IMR-90 (cell line): Measurements from ENCODE around the gene ZNF565. TPM values are rescaled to one million over a fixed set of nuclear protein-coding genes. Genes with fewer than 3 reads are reported as not detected.

Experiments used
- ATAC-seq: fragments of 200-7000 bp; cut with Tn5 transposase; 2 replicates; pipeline ENCODE4 v1.9.1; 2020; ENCODE audit warnings: low read depth, mild to moderate bottlenecking, moderate library complexity
- BruUV-seq: library from RNA; stranded (reverse); fragments of 400-500 nt; replicated peaks from 2 replicates; lab custom pipeline; 2021; lab: Mats Ljungman, UMichigan
- CTCF ChIA-PET: fragments of 300-600 bp; formaldehyde crosslinking; extraction: SDS; loops from one replicate; lab custom pipeline; 2021; ENCODE audit warnings: antibody characterized with exemption; lab: Yijun Ruan, JAX
- POLR2A ChIA-PET: fragments of 300-600 bp; sonication (Branson Sonifier 250); formaldehyde crosslinking; loops from one replicate; lab custom pipeline; 2022; ENCODE audit warnings: antibody characterized with exemption; ENCODE audit not compliant: unreplicated experiment; lab: Charles Lee
- DNase-seq: peaks from one replicate; pipeline ENCODE4 v3.0.0; 2013
- H2AFZ ChIP-seq: replicated peaks from 2 replicates; pipeline ENCODE3; 2013; ENCODE audit warnings: low read length, mild to moderate bottlenecking; ENCODE audit not compliant: poor library complexity
- H2AK5ac ChIP-seq: 2 replicates; pipeline ENCODE4 v1.6.1; 2013; ENCODE audit warnings: low read depth, low read length, inconsistent platforms
- H2AK9ac ChIP-seq: replicated peaks from 2 replicates; pipeline ENCODE3; 2013; ENCODE audit warnings: mild to moderate bottlenecking, low read depth, low read length, moderate library complexity; ENCODE audit not compliant: poor library complexity
- H2BK120ac ChIP-seq: 2 replicates; pipeline ENCODE4 v1.6.1; 2013; ENCODE audit warnings: low read depth, low read length, inconsistent platforms
- H2BK15ac ChIP-seq: 3 replicates; pipeline ENCODE4 v1.6.1; 2013; ENCODE audit warnings: low read depth, low read length, inconsistent platforms
- H2BK20ac ChIP-seq: 2 replicates; pipeline ENCODE4 v1.6.1; 2013; ENCODE audit warnings: low read depth, mild to moderate bottlenecking, inconsistent platforms, low read length, moderate library complexity
- H2BK5ac ChIP-seq: 2 replicates; pipeline ENCODE4 v1.6.1; 2013; ENCODE audit warnings: mild to moderate bottlenecking, low read depth, low read length, inconsistent platforms; ENCODE audit not compliant: poor library complexity, severe bottlenecking
- H3K14ac ChIP-seq: replicated peaks from 2 replicates; pipeline ENCODE4 v1.6.1; 2013; ENCODE audit warnings: low read depth, low read length, inconsistent platforms
- H3K18ac ChIP-seq: 2 replicates; pipeline ENCODE4 v1.6.1; 2013; ENCODE audit warnings: low read depth, low read length, control low read depth
- H3K23ac ChIP-seq: 2 replicates; pipeline ENCODE4 v1.6.1; 2013; ENCODE audit warnings: low read depth, low read length, inconsistent platforms
- H3K27ac ChIP-seq: 2 replicates; pipeline ENCODE4 v1.5.1; 2013; ENCODE audit warnings: mild to moderate bottlenecking, control low read depth, low read length; ENCODE audit not compliant: insufficient read depth
- H3K27me3 ChIP-seq: 2 replicates; pipeline ENCODE4 v1.6.1; 2013; ENCODE audit warnings: low read length; ENCODE audit not compliant: control insufficient read depth, insufficient read depth
- H3K36me3 ChIP-seq: 2 replicates; pipeline ENCODE4 v1.6.1; 2013; ENCODE audit warnings: low read length, mixed read lengths; ENCODE audit not compliant: control insufficient read depth, insufficient read depth
- H3K4ac ChIP-seq: 2 replicates; pipeline ENCODE4 v1.6.1; 2013; ENCODE audit warnings: low read depth, low read length, inconsistent platforms
- H3K4me1 ChIP-seq: 2 replicates; pipeline ENCODE4 v1.6.1; 2013; ENCODE audit warnings: low read length, mixed read lengths; ENCODE audit not compliant: control insufficient read depth, insufficient read depth
- H3K4me2 ChIP-seq: 2 replicates; pipeline ENCODE4 v1.6.1; 2013; ENCODE audit warnings: low read depth, mild to moderate bottlenecking, control low read depth, low read length, moderate library complexity
- H3K4me3 ChIP-seq: 2 replicates; pipeline ENCODE4 v1.5.1; 2013; ENCODE audit warnings: low read depth, mild to moderate bottlenecking, control low read depth, low read length, moderate library complexity; ENCODE audit not compliant: insufficient read depth
- H3K56ac ChIP-seq: 2 replicates; pipeline ENCODE4 v1.6.1; 2013; ENCODE audit warnings: low read length, inconsistent platforms; ENCODE audit not compliant: insufficient read depth; ENCODE audit errors: extremely low read depth
- H3K79me1 ChIP-seq, 2 experiments: 2 replicates each; pipeline ENCODE4 v1.6.1; 2013; ENCODE audit warnings: low read length in 2 of 2, inconsistent platforms in 1 of 2, low read depth in 1 of 2
- H3K9ac ChIP-seq: 2 replicates; pipeline ENCODE4 v1.6.1; 2013; ENCODE audit warnings: low read depth, low read length, control low read depth
- H3K9me1 ChIP-seq: 2 replicates; pipeline ENCODE4 v1.6.1; 2013; ENCODE audit warnings: low read length, inconsistent platforms; ENCODE audit not compliant: insufficient read depth
- H3K9me3 ChIP-seq: 2 replicates; pipeline ENCODE4 v1.6.1; 2013; ENCODE audit warnings: low read length; ENCODE audit not compliant: control insufficient read depth, insufficient read depth
- H4K20me1 ChIP-seq: 2 replicates; pipeline ENCODE4 v1.6.1; 2013; ENCODE audit warnings: low read length, inconsistent platforms; ENCODE audit not compliant: insufficient read depth
- H4K5ac ChIP-seq: 2 replicates; pipeline ENCODE4 v1.6.1; 2013; ENCODE audit warnings: mild to moderate bottlenecking, low read depth, low read length, control low read depth
- H4K8ac ChIP-seq, 2 experiments: 2 replicates each; pipeline ENCODE4 v1.6.1; 2013; ENCODE audit warnings: low read depth in 2 of 2, low read length in 2 of 2, control low read depth in 1 of 2, inconsistent platforms in 1 of 2
- H4K91ac ChIP-seq: 2 replicates; pipeline ENCODE4 v1.6.1; 2013; ENCODE audit warnings: low read depth, low read length, inconsistent platforms; ENCODE audit not compliant: insufficient read depth
- BHLHE40 ChIP-seq: fragments of 150-350 bp; IDR thresholded peaks from 2 replicates; pipeline ENCODE4 v1.6.1; 2016; ENCODE audit warnings: mild to moderate bottlenecking, low read depth, low read length
- MXI1 ChIP-seq: IDR thresholded peaks from 2 replicates; pipeline ENCODE4 v1.6.1; 2012; ENCODE audit warnings: low read depth, mild to moderate bottlenecking, low read length, moderate library complexity, borderline replicate concordance
- NFE2L2 ChIP-seq: fragments of 150-350 bp; IDR thresholded peaks from 2 replicates; pipeline ENCODE4 v1.6.1; 2016; ENCODE audit warnings: low read depth, mild to moderate bottlenecking, low read length
- RAD21 ChIP-seq: IDR thresholded peaks from 2 replicates; pipeline ENCODE4 v1.6.1; 2012; ENCODE audit warnings: low read length, improper control_type of control experiment
- RCOR1 ChIP-seq: IDR thresholded peaks from 2 replicates; pipeline ENCODE4 v1.6.1; 2012; ENCODE audit warnings: mild to moderate bottlenecking, low read length, improper control_type of control experiment; ENCODE audit not compliant: insufficient replicate concordance
- WGBS, 2 experiments: methylation state at CpG; one replicate each; pipeline versions ENCODE4 v1.1.5 to v1.1.7; 2013; ENCODE audit warnings: missing lambda C conversion rate in 2 of 2; ENCODE audit not compliant: insufficient read length in 1 of 2; ENCODE audit errors: extremely low coverage in 2 of 2; 5-methylcytosine and 5-hydroxymethylcytosine counted together
- dilution Hi-C: fragments of 300-500 bp; cut with HindIII; formaldehyde crosslinking; loops from one replicate; pipeline ENCODE4 v1.14.3; 2018; ENCODE audit warnings: low sequenced_read_pairs; ENCODE audit not compliant: unreplicated experiment
- in situ Hi-C: fragments of 300-500 bp; cut with MboI; formaldehyde crosslinking; loops from 3 replicates; pipeline ENCODE4 v1.14.3; 2019; ENCODE audit warnings: low sequenced_read_pairs, inconsistent platforms, mixed read lengths
- intact Hi-C: fragments of 100-400 bp; cut with micrococcal nuclease; formaldehyde crosslinking; loops from 2 replicates; pipeline ENCODE4 v1.10.0; 2022
- polyA plus RNA-seq, 3 experiments: library from polyadenylated mRNA; depleted of rRNA; stranded (reverse); fragments of >200 nt; gene quantifications; 2 replicates each; pipeline ENCODE4 v1.2.3, GENCODE V29; 2012; ENCODE audit warnings: low replicate concordance in 1 of 3
- total RNA-seq: library from RNA; depleted of rRNA; stranded (reverse); fragments of >200 nt; gene quantifications from 2 replicates; pipeline ENCODE4 v1.2.3, GENCODE V29; 2012

ZNF565 gene
- total and polyA plus RNA-seq, 2 of the 4 experiments (the other 2 are of a cell fraction): 2.3 to 7.5 TPM

GRCh38 chr19:36257520-36257876, 43.0 kb upstream of the ZNF565 start:
- Histone ChIP-seq H3K23ac (no peak overlapping the region), H4K8ac (no peak overlapping the region), H3K9me1 (no peaks in the 10 kb centered on the region), H3K4me3 (peak overlapping the region; percentile 11; the same call in 1 of the 2 replicates), H3K36me3 (no peaks in the 10 kb centered on the region), H4K20me1 (no peaks in the 10 kb centered on the region), H3K56ac (no peak overlapping the region), H2BK15ac (no peak overlapping the region), H3K14ac (no peak overlapping the region), H3K27me3 (no peaks in the 10 kb centered on the region), H3K18ac (no peak overlapping the region), H3K27ac (no peak overlapping the region), H3K4me2 (peak overlapping the region; percentile 42; the same call in 1 of the 2 replicates), H2AFZ (peak overlapping the region; percentile 70), H3K4me1 (no peaks in the 10 kb centered on the region), H3K9me3 (peaks cover 3% of the 10 kb centered on the region; the same call in 1 of the 2 replicates), H2AK5ac (no peak overlapping the region), H2AK9ac (no peak overlapping the region), H2BK20ac (no peak overlapping the region), H2BK120ac (no peak overlapping the region), H3K4ac (no peak overlapping the region), H3K79me1 (no peaks in the 10 kb centered on the region), H4K5ac (no peak overlapping the region), H2BK5ac (no peak overlapping the region), H4K91ac (no peak overlapping the region), H3K9ac (no peak overlapping the region)
- CTCF ChIA-PET: no interaction called here
- POLR2A ChIA-PET: no interaction called here
- DNase-seq (no peak), ATAC-seq (peak; percentile 48)
- WGBS, 2 experiments: 15% methylated on average over 18 of the region's 37 CpGs; no CpG with 5 or more reads in 1 of the 2 experiments
- no TSS peak for BruUV-seq
- TF ChIP-seq BHLHE40: no peak
- TF ChIP-seq MXI1: no peak
- TF ChIP-seq NFE2L2: no peak
- no peak for TF ChIP-seq RCOR1
- no peak for TF ChIP-seq RAD21
- dilution Hi-C loops (no loop called here), in situ Hi-C loops (no loop called here), intact Hi-C loops (no loop called here)
